ENCODE measurements around the gene CATSPERE. TPM values are rescaled to one million over a fixed set of nuclear protein-coding genes. Genes with fewer than 3 reads are reported as not detected.

The CATSPERE gene
- total and polyA plus RNA-seq, 10 of the 15 experiments (the other 5 are each of a cell fraction or from before 2014, with no cell fraction given): 0.04 to 0.24 (median 0.17) TPM; not detected in 3

DNA sequence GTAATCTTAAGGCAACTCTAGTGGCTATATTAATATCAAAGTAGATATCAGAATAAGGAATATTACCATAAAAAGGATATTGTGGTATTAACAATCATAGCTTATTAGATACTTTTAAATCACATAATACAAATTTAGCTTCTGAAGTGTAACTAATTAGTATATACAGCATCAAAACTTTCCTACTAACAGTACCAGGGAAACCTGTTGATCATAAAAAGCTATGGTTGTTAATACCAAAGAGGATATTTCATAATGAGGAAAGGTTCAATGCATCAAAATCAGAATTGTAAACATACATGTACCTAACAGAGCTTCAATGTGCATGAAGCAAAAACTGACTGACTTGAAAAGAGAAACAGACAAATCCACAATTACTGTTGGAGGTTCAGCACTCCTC, 33.4 kb upstream of the CATSPERE start (continued):
- TF ChIP-seq NFIC (IDR thresholded peaks at IDR 0.05; ENCODE audit: low read depth, low read length) (no peak), FOXK2 (IDR thresholded peaks at IDR 0.05) (no peak), CUX1 (IDR thresholded peaks at IDR 0.05; ENCODE audit: insufficient replicate concordance, low read depth, low read length) (no peak), BACH1 (IDR thresholded peaks at IDR 0.05; ENCODE audit: borderline replicate concordance) (no peak), MEF2B (IDR thresholded peaks at IDR 0.05; ENCODE audit: partially characterized antibody, poor library complexity, severe bottlenecking) (no peak)

DNA sequence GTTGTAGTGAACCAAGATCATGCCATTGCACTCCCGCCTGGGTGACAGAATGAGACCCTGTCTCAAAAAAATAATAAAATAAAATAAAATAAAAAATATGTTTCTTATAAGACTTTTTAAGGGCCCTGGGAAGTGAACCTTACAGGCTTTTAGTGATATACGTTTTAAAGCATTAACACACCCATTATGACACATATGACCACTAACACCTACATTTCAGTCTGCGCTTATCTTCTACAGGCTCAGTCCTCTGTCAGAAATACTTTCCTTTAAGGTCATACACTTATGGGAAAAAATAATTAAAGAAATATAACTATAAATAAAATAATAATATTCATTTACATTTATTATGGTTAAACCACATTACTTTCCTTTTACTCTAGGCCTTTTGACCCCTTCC, 31.3 kb upstream of the CATSPERE start:
- Histone ChIP-seq H4K20me1 (ENCODE audit: control insufficient read depth, insufficient read depth) (no peaks in the 10 kb centered on the region), H3K4me1 (ENCODE audit: control insufficient read depth, insufficient read depth, low read length) (no peaks in the 10 kb centered on the region), H3K9ac (ENCODE audit: control insufficient read depth, insufficient read depth, low read length) (no peak overlapping the region), H3K4me2 (ENCODE audit: control insufficient read depth, insufficient read depth) (no peak overlapping the region), H2AFZ (ENCODE audit: control insufficient read depth, low read depth, low read length) (no peak overlapping the region), H3K36me3 (ENCODE audit: control insufficient read depth in 2 of 2, insufficient read depth in 2 of 2, low read length in 1 of 2) (peaks cover 0 to 10% of the 10 kb centered on the region in 2 experiments; a peak in 3 of 4 replicates), H3K27ac (ENCODE audit: control insufficient read depth, insufficient read depth) (no peak overlapping the region), H3K27me3 (replicated peaks in 1 of 2; ENCODE audit: control insufficient read depth in 2 of 2, insufficient read depth in 2 of 2, low read length in 1 of 2) (no peaks in the 10 kb centered on the region), H3K4me3 (no peak overlapping the region), H3K9me3 (replicated peaks; ENCODE audit: control insufficient read depth, insufficient read depth, low read length) (no peaks in the 10 kb centered on the region), H3K79me2 (ENCODE audit: control insufficient read depth, insufficient read depth, low read length) (no peaks in the 10 kb centered on the region; the same call in 1 of the 2 replicates)
- ATAC-seq (no peak), DNase-seq (ENCODE audit: low read depth, low spot score) (no peak), FAIRE-seq (no peak)
- ChIA-PET CTCF (no interaction called here), SMC1A (ENCODE audit: uncharacterized antibody, unreplicated experiment) (interaction anchor here (1.5 kb wide), 1 partner anchor 14 kb away, joined by 3 read pairs; no protein-coding TSS in a partner anchor), RAD21 (ENCODE audit: unreplicated experiment) (no interaction called here), POLR2A (no interaction called here)
- WGBS (ENCODE audit: insufficient coverage, insufficient replicate concordance, low lambda C conversion rate, missing lambda C conversion rate): 98% methylated on average over 3 of the region's 3 CpGs
- TF ChIP-seq, protein P1, sequence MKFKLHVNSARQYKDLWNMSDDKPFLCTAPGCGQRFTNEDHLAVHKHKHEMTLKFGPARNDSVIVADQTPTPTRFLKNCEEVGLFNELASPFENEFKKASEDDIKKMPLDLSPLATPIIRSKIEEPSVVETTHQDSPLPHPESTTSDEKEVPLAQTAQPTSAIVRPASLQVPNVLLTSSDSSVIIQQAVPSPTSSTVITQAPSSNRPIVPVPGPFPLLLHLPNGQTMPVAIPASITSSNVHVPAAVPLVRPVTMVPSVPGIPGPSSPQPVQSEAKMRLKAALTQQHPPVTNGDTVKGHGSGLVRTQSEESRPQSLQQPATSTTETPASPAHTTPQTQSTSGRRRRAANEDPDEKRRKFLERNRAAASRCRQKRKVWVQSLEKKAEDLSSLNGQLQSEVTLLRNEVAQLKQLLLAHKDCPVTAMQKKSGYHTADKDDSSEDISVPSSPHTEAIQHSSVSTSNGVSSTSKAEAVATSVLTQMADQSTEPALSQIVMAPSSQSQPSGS (IDR thresholded peaks at IDR 0.05; ENCODE audit: low read length): no peak
- TF ChIP-seq BCL3 (IDR thresholded peaks at IDR 0.05; ENCODE audit: borderline replicate concordance, insufficient read depth, low read depth, low read length, poor library complexity, severe bottlenecking) (no peak), ZZZ3 (IDR thresholded peaks at IDR 0.05; ENCODE audit: control insufficient read depth, insufficient read length, low read depth) (no peak), MEF2B (IDR thresholded peaks at IDR 0.05; ENCODE audit: partially characterized antibody, poor library complexity, severe bottlenecking) (no peak), NR2C2 (IDR thresholded peaks at IDR 0.05; ENCODE audit: borderline replicate concordance, control insufficient read depth, insufficient read length, low read depth) (no peak)
- TSS peak; percentile 7 for BruUV-seq (replicated peaks)
- intact Hi-C loops (cut with micrococcal nuclease; ENCODE audit: unreplicated experiment): no loop called here
- in situ Hi-C loops (cut with MboI): no loop called here

Measured in GM12878 (cell line).